DND-41 (cell line): ENCODE data around the gene GAN.

Experiments used
- ATAC-seq: fragments of 200-7000 bp; cut with Tn5 transposase; 3 replicates; pipeline ENCODE4 v1.9.1; 2021; ENCODE audit warnings: low read depth; ENCODE audit not compliant: insufficient read depth
- DNase-seq: peaks from one replicate; pipeline ENCODE4 v3.0.0-alpha.2; 2020
- H2AFZ ChIP-seq: 2 replicates; pipeline ENCODE4 v1.6.0; 2012; ENCODE audit warnings: low read depth, low read length
- H3K27ac ChIP-seq: 2 replicates; pipeline ENCODE4 v1.5.1; 2012; ENCODE audit warnings: low read length, inconsistent platforms
- H3K27me3 ChIP-seq: fragments of 200-600 bp; sonication (generic); 2 replicates; pipeline ENCODE4 v1.6.0; 2012; ENCODE audit warnings: low read length, mild to moderate bottlenecking, inconsistent platforms; ENCODE audit not compliant: insufficient read depth, poor library complexity
- H3K36me3 ChIP-seq: 2 replicates; pipeline ENCODE4 v1.5.1; 2012; ENCODE audit warnings: low read length, inconsistent platforms; ENCODE audit not compliant: insufficient read depth
- H3K4me1 ChIP-seq: 2 replicates; pipeline ENCODE4 v1.5.1; 2012; ENCODE audit warnings: mild to moderate bottlenecking, low read length; ENCODE audit not compliant: insufficient read depth
- H3K4me2 ChIP-seq: 2 replicates; pipeline ENCODE4 v1.6.0; 2012; ENCODE audit warnings: mild to moderate bottlenecking, moderate library complexity, low read length, inconsistent platforms; ENCODE audit not compliant: insufficient read depth
- H3K4me3 ChIP-seq, 2 experiments: fragments of 200-600 bp in 1 of 2; shearing (Covaris generic) in 1 of 2; 2 replicates each; pipeline ENCODE4 v1.5.1; 2012 to 2016; ENCODE audit warnings: inconsistent platforms in 2 of 2, low read length in 2 of 2, mild to moderate bottlenecking in 2 of 2, low read depth in 1 of 2, moderate library complexity in 1 of 2
- H3K79me2 ChIP-seq: 2 replicates; pipeline ENCODE4 v1.6.0; 2012; ENCODE audit warnings: low read length, inconsistent platforms; ENCODE audit not compliant: insufficient read depth
- H3K9ac ChIP-seq: 2 replicates; pipeline ENCODE4 v1.6.0; 2012; ENCODE audit warnings: low read depth, mild to moderate bottlenecking, inconsistent platforms, low read length, moderate library complexity
- H3K9me3 ChIP-seq: 2 replicates; pipeline ENCODE4 v1.5.1; 2012; ENCODE audit warnings: low read length, moderate library complexity, mild to moderate bottlenecking, inconsistent platforms; ENCODE audit not compliant: insufficient read depth, severe bottlenecking
- H4K20me1 ChIP-seq: 2 replicates; pipeline ENCODE4 v1.6.0; 2012; ENCODE audit warnings: low read length; ENCODE audit not compliant: insufficient read depth
- EZH2 ChIP-seq: IDR thresholded peaks from 3 replicates; pipeline ENCODE4 v1.6.1; 2012; ENCODE audit warnings: borderline replicate concordance, low read depth, mild to moderate bottlenecking, moderate library complexity, low read length, inconsistent platforms; ENCODE audit not compliant: severe bottlenecking
- TF ChIP-seq, protein P1 (sequence below): IDR thresholded peaks from 2 replicates; pipeline ENCODE4 v1.5.1; 2012; ENCODE audit warnings: borderline replicate concordance, low read length, moderate library complexity, mild to moderate bottlenecking; ENCODE audit not compliant: poor library complexity, severe bottlenecking; ENCODE audit errors: extremely low read depth

GAN gene

DNA sequence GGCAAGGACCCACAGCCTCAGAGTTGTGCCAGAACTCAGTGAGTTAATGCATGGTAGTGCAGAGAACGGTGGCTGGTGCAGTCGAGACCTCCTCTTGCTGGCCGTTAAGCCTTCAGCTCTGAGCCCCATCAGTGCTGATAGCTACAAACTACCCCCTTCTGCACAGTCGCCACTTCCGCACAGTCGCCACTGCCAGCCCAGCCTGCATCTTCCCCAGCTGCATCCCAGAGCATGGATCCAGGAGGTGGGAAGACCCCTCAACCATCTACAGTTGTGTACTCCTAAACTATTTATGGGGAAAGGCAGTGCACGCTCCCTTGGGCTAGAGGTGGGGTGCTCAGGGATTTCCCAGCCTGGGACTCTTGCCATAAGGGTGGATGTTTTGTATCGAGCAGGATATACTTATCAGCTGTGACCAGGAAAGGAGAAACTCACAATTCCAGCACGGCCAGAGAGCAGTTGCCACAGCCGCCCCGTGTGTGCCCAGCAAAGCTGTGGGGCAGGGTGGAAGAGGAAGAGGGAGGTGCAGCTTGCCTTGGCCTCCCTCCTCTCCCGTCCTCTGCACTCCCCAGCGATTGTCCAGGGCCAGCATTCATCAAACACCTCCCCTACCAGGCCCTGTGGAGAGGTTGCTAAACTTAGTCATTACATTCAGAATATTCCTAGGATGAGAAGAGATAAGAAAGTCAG, 80.3 kb downstream of the GAN start:
- Histone ChIP-seq H3K4me2 (no peak overlapping the region), H3K9ac (no peak overlapping the region), H3K27ac (no peak overlapping the region), H3K4me3 (no peak overlapping the region), H4K20me1 (no peaks in the 10 kb centered on the region), H2AFZ (no peak overlapping the region), H3K27me3 (no peaks in the 10 kb centered on the region), H3K9me3 (no peaks in the 10 kb centered on the region), H3K36me3 (peaks cover 8% of the 10 kb centered on the region; the same call in 1 of the 2 replicates), H3K79me2 (no peaks in the 10 kb centered on the region), H3K4me1 (no peaks in the 10 kb centered on the region)
- no peak for DNase-seq
- no peak for TF ChIP-seq EZH2
- TF ChIP-seq, protein P1, sequence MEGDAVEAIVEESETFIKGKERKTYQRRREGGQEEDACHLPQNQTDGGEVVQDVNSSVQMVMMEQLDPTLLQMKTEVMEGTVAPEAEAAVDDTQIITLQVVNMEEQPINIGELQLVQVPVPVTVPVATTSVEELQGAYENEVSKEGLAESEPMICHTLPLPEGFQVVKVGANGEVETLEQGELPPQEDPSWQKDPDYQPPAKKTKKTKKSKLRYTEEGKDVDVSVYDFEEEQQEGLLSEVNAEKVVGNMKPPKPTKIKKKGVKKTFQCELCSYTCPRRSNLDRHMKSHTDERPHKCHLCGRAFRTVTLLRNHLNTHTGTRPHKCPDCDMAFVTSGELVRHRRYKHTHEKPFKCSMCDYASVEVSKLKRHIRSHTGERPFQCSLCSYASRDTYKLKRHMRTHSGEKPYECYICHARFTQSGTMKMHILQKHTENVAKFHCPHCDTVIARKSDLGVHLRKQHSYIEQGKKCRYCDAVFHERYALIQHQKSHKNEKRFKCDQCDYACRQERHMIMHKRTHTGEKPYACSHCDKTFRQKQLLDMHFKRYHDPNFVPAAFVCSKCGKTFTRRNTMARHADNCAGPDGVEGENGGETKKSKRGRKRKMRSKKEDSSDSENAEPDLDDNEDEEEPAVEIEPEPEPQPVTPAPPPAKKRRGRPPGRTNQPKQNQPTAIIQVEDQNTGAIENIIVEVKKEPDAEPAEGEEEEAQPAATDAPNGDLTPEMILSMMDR: no peak
- no peak for ATAC-seq

DNA sequence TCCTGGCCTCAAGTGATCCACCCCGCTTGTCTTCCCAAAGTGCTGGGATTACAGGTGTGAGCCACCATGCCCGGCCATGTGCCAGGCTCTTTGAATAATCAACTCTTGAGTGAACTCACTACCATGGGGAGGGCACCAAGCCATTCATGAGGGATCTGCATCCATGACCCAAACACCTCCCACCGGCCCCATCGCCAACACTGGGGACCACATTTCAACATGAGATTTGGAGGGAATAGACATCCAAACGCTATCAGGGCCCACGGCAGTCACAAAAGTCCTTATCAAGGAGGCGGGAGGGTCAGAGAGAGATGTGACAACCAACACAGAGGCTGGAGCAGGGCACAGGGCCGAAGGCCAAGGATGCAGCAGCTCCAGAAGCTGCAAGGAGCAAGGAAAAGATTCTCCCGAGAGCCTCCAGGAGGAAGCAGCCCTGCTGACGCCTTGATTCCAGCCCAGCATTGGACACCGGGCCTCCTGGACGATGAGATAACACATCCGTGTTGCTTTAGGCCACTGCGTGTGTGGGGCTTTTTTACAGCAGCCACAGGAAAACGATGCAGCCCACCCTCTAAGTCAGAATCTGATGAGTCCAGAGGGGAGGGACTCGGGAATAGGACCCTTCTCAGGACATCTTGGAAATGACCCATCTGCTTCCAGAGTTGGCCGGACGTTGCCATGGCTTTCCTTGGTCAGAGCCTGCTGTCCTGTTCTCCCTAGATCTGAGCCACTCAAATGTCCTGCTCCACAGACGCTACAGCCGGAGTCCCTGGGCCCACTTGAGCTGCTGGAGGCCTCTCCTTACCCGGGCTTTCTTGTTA, 82.5 kb downstream of the GAN start:
- Histone ChIP-seq H3K9ac (no peak overlapping the region), H3K4me1 (no peaks in the 10 kb centered on the region), H3K9me3 (no peaks in the 10 kb centered on the region), H2AFZ (no peak overlapping the region), H3K79me2 (no peaks in the 10 kb centered on the region), H3K27me3 (no peaks in the 10 kb centered on the region), H4K20me1 (no peaks in the 10 kb centered on the region), H3K36me3 (no peaks in the 10 kb centered on the region), H3K4me3 (no peak overlapping the region), H3K4me2 (no peak overlapping the region), H3K27ac (no peak overlapping the region)
- TF ChIP-seq, protein P1: no peak
- TF ChIP-seq EZH2: no peak
- DNase-seq (no peak), ATAC-seq (no peak)

DNA sequence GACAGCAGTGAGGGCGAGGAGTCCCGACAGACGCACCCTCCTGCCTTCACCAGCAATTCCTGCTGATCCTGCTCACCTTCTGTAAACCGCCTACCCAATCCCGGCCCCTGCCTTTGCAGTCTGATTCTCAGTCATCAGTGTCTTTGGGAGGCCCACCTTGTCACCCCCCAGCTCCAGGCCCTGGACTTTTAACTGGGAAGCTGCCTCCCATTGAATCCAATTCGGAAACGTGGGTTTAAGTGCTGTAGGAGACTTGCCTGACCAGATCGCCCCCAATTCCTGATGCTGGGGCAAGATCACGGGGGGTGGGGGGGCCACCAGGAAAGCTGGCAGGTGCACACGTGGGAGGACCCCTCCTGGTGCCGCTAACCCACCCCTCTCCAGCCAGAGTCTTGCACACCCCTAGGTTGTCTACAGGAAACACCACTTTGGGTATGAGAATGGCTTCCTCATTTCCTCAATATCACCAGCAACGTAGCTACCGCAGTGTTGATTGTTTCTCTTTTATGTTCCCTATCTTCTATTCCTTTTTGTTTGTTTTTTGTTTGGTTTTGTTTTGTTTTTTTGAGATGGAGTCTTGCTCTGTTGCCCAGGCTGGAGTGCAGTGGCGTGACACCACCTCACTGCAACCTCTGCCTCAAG, 83.2 kb downstream of the GAN start:
- H3K27ac ChIP-seq: no peak overlapping the region
- no peaks in the 10 kb centered on the region for H3K79me2 ChIP-seq
- no peak for TF ChIP-seq EZH2
- TF ChIP-seq, protein P1: no peak
- H3K9me3 ChIP-seq: no peaks in the 10 kb centered on the region
- no peak overlapping the region for H2AFZ ChIP-seq
- no peak overlapping the region for H3K9ac ChIP-seq
- no peak overlapping the region for H3K4me2 ChIP-seq
- H3K4me1 ChIP-seq: peaks cover under 1% of the 10 kb centered on the region; the same call in 1 of the 2 replicates
- no peak for ATAC-seq
- no peaks in the 10 kb centered on the region for H3K27me3 ChIP-seq
- H4K20me1 ChIP-seq: no peaks in the 10 kb centered on the region
- no peak for DNase-seq
- no peak overlapping the region for H3K4me3 ChIP-seq
- no peaks in the 10 kb centered on the region for H3K36me3 ChIP-seq
